Frontal cortex (tissue), 4 donors: ENCODE results near the gene MATCAP1. TPM values are rescaled to one million over a fixed set of nuclear protein-coding genes. Genes with fewer than 3 reads are reported as not detected.

Experiments used
- DNase-seq, 2 donors: peaks; one replicate each; pipeline ENCODE4 v3.0.0; 2012; ENCODE audit warnings: low spot score in 2 of 2
- FAIRE-seq: peaks from 2 replicates; lab custom pipeline; 2012; peaks lifted over from hg19 to GRCh38; lab: Jason Lieb, UNC
- total RNA-seq: library from RNA; depleted of rRNA; stranded (reverse); fragments of >200 nt; gene quantifications from one replicate; pipeline ENCODE4 v1.2.3, GENCODE V29; 2014
- donor health status: control.
- donor health status: control.
- donor health status: control.

MATCAP1 gene
- total RNA-seq, 1 donor from 2014 or later: 52.2 TPM

DNA sequence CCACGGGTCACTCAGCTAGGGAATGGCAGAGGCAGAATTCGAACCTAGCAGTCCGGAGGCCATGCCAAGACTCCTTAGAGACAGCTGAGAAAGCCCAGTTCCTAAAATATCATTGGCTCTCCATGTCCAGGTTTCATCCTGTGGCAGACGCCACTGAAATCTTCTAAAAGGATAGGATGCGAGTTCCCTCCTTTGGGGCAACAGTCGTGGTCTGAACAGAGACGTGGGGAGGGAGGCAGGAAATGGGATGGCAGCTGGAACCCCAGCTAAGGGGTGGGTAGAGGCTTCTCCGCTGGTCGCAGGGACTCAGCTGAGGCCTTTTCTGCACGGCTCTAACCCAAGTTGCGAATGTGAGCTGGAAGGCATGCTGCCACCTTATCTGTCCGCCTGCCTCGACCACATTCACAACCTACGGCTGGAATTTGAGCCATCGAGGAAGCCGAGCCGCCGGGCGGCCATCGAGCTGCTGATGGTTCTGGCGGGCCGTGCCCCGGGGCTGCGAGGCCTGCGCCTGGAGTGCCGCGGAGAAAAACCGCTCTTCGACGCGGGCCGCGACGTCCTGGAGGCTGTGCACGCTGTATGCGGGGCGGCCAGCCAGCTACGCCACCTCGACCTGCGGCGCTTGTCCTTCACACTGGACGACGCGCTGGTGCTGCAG, 21.1 kb downstream of the MATCAP1 start:
- FAIRE-seq (no peak), DNase-seq (peak in 1 of 2 donors; percentile 40)

DNA sequence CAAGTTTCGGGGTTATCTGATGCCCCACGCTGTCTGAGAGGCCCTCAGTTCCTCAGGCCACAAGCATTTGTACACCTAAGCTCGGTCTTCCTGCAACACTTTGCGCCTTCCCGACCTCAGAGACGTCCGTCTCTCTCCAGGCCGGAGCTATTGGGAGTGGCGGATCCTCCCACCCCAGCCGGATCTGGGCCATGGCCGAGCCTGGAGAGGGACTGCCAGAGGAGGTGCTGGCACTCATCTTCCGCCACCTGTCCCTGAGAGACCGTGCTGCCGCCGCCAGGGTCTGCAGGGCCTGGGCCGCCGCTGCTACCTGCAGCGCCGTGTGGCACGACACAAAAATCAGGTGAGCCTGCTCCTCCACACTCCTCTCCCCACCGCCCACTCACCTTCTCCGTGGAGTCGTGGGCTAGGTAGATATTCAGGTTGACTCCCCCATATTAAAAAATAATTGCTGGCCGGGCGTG, 22.1 kb downstream of the MATCAP1 start:
- FAIRE-seq (no peak), DNase-seq (peak in 1 of 2 donors; percentile 19)

DNA sequence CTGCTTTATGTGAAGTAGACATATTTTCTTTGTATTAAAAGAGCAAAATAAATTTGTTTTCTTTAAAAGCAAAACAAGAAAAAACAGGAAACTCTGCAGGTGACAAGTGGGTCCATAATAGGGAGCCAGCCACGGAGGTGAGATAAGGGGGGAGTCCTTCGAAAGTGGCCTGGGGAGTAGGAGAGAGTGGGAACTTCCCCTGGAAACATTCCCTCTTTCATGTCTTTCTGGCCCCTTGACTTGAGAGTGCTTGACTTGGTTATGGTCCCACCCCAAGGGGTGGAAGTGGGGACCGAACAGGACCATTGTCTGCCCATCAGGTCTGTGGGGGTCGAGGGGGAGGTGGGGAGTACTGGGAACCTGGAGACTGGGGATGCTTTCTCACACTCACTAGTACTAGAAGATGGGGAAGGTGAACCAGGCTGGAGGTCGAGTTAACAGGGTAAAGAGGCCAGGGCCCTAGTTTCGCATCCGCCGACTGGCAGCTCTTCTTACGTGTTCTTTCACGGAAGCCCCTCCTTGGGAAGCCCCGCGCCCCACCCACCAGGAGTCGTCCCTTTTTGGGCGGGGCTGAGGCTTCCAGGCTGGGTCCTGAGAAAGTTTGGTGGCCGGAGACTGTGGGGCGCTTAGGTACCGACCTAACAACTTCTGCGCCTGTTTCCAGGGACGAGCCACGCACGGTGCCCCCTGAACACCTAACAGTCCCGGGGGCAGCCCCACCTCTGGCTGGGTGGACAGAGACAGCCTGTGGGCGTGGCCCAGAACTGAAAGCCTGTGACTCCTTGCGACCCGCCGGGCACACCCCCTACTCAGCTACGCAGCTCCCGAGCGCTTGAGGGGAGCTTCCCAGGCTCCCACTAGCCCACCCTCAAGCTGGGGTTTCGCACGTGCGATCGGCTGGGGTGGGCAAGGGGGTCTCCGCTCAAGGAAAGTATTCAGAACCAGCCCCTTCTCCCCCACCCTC, 24.8 kb downstream of the MATCAP1 start:
- DNase-seq (peak in 1 of 2 donors; percentile 46), FAIRE-seq (no peak)

DNA sequence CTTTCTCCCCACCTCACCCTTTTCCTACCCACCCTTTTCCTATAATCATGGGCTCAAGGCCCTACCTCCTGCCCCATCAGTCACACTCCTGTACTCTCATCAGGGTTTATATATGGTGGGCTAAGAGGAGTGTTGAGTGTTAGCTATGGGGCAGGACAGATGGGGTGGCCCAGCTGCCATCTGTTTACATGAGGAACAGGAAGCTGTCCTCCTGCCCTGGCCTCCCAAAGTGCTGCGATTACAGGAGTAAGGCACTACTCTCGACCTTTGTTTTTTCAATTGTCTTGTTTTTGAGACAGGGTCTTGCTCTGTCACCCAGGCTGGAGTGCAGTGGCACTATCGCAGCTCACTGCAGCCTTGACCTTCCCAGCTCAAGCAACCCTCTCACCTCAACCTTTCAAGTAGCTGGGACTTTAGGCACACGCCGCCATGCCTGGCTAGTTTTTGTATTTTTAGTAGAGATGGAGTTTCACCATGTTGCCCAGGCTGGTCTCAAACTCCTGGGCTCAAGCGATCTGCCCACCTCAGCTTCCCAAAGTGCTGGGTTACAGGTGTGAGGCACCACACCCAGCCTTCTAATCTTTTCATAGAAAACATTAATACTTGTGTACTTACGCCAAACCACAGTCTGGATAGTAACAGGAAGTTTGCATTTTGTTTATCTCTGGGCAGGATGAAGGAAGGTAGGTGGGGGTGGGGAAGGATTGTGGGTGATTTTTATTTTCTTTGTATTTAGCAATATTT, 25.7 kb downstream of the MATCAP1 start:
- DNase-seq (peak in 1 of 2 donors; percentile 12), FAIRE-seq (no peak)

DNA sequence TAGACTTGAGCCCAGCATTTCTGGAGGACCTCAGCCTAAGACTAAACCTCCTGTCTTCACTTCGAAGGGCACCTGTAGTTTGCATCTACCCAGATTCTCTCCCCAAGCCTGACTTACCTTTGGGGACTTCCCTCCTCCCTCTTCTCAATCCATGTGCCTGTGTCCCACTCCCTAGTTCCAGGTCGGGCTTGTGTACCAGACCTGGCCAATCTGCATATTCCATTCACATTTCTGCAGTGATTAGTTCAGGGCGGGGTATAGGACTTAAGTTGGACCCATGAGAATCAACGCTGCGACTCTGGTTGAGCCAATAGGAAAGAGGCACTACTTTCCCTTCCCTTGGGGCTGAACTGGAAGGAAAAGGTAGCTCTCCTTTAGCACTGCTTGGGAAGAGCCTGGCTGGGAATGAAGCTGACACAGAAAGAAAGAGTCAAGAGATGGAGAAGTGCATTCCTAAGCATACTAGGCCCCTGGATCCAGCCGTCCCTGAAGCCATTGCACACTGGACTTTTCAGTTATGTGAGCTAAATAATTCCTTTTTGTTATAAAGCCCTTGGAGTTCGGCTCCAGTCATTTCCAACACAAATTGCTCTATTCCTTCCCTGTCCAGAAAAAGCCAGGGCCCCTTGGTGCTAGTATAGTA, 26.5 kb downstream of the MATCAP1 start:
- no peak for DNase-seq
- no peak for FAIRE-seq

DNA sequence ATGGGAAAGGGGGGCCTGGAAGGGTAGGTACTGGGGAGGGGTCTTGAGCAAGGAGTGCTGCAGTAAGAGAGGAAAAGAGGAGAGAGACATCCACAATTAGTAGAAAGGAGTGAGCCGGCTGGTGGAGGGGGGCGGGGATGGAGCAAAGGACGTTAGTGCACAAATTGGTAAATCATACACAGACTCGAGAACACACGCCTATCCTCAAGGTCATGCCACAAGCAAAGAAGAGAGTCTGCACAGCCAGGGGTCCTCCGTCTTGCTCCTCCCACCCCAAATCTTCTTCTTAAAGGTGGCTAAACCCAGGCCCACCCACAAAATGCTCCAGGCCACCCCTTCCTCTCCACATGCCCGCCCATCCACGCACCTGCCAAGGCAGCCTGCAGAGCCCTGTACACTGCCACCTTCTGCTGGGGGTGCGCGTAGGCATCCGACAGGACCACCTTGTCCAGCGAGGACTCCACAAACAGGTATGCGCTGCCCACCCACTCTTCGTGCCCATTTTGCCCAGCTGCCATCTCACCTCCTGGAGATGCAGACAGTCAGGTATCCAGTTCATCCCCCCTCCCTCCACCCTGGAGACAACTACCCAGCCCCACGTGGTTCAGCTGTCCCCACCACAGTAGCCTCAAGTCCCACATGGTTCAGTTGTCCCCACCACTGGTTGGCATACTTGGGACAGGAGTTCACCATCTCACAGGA, 27.5 kb downstream of the MATCAP1 start:
- DNase-seq (peak in 1 of 2 donors; percentile 35), FAIRE-seq (no peak)

DNA sequence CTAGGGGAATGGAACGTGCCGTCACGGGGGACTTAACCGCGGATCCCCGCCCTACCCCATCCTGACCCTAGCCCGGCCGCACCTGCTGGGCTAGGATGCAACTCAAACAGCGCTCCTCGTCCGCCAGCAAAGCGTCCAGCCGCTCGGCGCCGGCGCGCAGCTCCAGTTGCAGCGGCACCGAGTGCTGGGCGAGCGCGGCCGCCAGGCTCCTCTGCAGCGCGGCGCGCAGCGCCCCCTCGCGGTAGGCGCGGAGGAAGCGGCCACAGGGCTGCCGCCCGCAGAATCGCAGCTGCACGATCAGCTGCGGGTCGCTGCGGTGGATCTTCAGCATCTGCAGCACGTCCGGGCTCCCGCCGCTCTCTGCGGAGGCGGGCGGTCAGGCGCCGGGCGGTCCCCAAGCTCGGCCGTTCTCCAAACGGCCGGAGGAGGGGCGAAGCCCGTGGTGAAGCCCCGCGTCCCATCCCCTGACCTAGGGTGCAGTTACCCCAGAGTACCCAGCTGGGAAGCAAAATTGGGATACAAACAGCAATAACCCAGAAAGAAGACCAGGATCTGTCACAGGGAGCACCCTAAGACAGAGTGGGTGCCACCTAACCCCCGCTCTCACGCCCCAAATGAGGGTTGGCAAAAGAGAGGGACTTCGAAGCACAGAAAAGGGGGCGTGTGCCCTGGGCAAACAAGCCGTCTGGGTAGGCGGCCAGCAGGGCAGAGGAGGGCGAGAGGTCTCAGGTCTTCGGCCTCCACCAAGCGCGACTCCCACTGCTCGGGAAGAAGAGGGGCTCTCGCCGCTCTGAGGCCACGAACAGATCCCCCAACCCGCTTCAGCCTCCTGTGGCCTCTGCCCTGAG, 28.2 kb downstream of the MATCAP1 start:
- DNase-seq (peak; percentile 94 to 96), FAIRE-seq (no peak)

DNA sequence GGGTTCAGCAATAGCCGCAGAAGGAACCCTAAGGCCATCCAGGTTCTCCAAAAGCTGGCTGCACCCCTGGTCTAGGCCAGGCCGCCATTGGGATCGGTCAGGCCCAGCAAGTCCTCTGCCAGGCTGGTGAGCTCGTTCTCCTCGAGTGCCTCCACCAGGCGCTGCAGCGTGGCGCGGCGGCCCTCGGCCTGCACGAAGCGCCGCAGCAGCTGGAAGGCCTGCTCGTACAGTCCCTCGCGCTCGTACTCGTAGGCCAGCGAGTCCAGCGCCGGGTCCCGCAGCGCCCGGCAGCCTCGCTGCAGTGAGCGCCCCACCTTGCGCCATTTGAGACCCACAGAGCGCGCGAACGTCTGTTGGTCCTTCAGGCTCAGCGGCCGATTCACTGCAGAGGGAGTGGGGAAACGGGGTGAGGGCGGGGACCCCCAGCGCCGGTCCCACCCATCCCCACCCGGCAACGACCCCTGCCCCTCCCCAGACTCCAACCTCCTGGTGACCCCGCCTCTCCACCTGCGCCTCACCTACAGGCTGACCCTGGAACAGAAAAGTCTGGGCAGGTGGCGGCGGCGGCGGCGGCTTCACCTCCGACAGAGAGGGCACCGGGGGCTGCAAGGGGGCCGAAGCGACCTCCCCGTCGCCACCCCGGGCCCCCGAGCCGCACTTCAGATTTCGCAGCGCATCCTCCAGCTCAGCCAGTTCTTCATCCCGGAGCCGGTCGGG, 29.0 kb downstream of the MATCAP1 start:
- FAIRE-seq (no peak), DNase-seq (peak in 1 of 2 donors; percentile 42)

DNA sequence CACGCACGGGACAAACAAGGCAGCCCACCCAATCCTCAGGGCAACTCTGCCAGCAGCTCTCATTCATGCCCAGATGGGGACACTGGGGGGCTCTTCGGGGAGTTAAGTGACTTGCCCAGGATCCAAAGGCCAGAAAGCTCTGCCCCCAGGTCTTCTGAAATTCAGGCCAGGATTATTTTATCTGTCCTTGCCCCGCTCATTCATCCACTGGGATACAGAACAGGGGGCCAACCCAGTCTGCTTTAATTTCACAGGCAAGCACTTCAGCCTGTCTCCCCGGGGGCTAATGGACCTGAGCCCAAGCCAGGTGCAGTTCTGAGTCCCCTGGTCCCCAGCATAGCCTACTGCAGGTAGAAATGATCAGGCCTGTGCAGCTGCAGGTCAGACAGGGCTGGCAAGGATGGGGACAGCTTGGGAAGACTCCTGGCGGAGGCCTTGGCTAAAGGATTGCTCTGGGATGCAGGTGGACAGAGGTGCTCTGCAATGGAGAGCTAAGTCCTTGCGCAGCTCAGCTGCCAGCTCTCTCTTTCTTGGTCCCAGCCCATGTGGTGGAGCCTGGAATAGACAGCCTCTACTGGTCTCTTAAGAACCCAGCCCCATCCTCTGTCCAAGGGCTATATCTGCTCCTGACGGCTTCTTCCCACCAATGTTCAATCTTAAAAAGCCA, 32.2 kb downstream of the MATCAP1 start:
- DNase-seq (peak in 1 of 2 donors; percentile 38), FAIRE-seq (no peak)

DNA sequence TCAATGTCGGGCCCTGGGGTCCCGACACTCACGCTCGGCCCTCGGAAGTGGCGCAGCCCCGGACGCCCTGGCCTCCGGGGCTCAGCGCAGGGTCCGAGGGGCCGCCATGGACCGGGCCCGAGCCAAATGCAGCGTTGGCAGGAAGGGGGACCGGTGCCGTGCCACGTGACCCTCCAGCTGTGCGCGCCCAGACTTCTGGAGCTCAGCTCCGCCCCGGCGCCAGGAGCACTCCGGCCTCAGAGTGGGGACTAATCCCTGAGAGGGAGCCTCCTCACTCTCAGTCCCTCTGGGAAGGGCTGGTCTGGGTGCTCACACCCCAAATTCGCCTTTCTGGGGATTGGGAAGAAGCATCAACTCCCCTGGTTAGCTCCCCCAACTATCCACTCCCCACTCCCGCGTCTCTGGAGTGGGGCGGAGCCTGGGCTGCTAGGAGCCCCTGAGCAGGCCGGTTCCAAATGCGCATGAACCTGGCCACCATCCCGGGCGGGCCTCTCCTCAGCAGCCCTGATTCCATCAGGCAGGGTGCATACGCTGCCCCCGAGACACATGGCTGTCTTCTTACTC, 32.8 kb downstream of the MATCAP1 start, which contains the start of gene B3GNT9:
Gene B3GNT9, minus strand, starts transcription at position 166 of the 564 bp plus-strand sequence. CDS start 513 bp downstream, outside the sequence.
- peak; percentile 77 to 87 for DNase-seq
- FAIRE-seq: no peak

DNA sequence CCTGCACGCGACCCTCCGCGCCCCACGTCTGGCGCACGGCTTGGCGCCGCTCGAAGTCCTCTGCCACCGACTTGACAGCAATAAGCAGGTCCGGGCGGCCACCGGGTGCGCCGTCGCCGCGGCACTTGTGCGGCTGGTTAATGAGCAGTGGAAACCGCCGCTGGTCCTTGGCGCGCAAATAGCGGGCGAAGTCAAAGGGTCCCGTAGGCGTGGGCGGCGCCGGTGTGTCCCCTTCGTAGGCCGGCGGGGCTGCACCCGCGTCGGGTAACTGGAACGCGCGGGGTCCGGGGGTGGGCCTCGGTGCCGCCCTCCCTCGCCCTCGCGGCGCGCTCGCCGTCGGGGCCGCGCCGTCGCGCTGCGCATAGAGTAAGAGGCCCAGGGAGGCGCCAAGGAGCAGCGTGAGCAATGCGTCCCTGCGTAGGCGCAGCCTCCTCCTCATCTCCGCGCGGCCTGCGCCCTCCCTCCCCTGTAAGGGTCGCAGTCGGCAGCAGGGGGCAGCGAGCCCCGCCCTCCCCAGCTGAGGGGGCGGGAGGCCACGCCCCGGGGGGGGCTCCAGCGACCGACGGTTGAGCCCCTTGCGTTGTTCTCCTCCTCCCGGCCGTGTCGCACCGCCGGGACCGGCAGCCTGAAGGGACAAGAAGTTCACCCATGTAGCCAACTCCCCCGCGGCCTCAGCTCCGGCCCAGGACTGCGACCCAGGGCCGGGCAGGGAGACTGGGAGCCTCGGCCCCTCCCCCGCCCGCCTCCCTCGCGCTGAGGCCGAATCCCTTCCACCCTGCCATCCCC, 33.5 kb downstream of the MATCAP1 start:
- FAIRE-seq: no peak
- peak; percentile 69 to 74 for DNase-seq

DNA sequence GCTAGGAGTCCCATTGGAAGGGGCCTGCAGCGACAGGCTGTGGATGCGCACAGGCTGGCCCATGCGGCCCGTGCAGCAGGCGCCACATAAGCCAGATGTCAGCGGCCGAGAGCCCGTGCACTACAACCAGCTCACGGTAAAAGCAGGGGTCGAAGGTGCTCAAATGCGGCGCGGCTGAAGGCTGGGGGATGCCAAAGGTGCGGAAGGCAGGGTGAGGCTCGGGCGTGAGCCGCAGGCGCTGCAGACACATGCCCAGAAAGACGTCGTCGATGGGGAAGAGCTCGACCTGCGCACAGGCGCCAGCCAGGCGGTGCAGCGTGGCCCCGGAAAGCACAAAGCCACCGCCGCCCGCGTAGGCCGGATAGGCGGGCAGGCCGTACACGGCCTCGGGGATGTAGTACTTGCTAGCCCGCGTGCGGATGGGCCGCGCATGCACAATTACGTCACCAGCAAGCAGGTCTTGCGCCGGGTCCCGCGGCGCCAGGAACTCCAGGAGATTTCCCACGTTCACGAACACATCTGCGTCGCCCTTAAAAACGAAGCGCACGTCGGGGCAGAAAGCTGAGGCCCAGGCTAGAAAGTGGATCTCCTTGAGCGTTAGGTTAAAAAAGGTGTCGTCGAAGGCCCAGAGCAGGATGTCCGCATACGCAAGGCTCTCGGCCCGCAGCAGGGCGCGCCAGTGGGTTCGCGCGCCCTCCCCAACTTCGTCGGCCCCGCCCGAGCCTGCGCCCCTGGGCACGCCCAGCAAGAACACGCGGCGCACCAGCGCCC, 34.3 kb downstream of the MATCAP1 start:
- FAIRE-seq: no peak
- peak in 1 of 2 donors; percentile 30 for DNase-seq

DNA sequence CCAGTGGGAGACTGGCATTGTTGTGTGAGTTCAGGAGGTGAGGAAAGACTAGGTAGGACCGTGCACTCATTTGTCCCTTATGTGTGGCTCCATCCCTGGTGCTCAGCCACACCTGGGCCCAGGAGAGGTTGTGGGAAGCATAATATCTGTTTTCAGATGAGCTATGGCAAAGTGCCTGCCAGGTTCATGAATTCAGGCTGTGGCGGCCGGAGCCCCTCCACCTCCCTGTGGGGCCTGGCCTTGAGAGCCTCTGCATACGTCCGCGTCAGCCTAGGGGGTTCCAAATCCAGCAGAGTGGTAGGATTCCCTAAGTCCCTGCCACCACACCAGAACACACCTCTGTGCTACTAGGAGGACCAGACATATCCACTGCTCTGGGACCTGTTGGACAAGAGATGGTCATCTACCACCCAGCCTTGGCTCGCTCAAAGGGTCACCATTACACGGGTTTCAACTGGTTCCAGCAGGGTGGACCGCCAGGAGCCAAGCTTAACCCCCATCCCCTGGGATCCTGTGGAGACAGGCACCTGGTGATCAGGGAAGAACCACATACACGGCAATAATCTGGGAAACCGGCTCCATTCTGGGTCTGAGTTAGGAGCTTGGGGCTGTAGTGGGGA, 35.0 kb downstream of the MATCAP1 start:
- peak in 1 of 2 donors; percentile 15 for DNase-seq

DNA sequence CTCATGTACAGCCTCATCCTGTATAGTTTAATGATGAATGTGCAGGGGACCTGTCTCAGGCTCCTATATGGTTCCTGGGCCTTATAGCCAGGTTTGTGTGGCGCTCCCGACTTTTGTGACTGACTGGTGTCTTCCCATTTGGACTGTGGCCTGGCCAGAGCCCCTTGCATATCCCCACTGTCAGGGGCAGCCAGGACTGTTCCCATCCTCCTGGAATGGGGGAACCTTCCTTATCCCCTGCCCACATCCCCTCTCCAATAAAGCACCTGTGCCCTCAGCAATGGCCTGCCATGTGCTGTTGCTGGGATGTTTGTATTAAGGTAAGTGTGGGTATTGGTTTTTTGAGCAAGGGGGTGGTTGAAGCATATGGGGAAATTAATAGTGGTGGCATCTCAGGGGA, 35.5 kb downstream of the MATCAP1 start:
- FAIRE-seq (no peak), DNase-seq (peak in 1 of 2 donors; percentile 9)

More for the DNA sequence above, 35.0 kb downstream of the MATCAP1 start:
- no peak for FAIRE-seq
